Measurements from ENCODE around the gene FBXO21.

GRCh38 chr12:117188121-117188665 is 2.1 kb downstream of the FBXO21 start:
- no peak for TF ChIP-seq CTCF (IDR thresholded peaks at IDR 0.05; ENCODE audit: low read length)
- no peak for TF ChIP-seq EZH2 (IDR thresholded peaks at IDR 0.05; ENCODE audit: borderline replicate concordance, low read length)
